CD4-positive, alpha-beta T cell treated with Interleukin-1 beta for 1 hour (primary cell): ENCODE data around the gene ADAM8.
"Not testable (repeated sequence)": the region's sequence is repeated elsewhere in the genome, so short reads cannot be mapped to it uniquely, and the experiment has no call there.

Experiments used
- DNase-seq, 2 donors: peaks; one replicate each; pipeline ENCODE4 v3.0.0-alpha.2; 2020 to 2022

ADAM8 gene

GRCh38 chr10:133248334-133248715, 28.3 kb downstream of the ADAM8 start:
- DNase-seq, result no peak

GRCh38 chr10:133247681-133248333, 28.9 kb downstream of the ADAM8 start:
- no peak for DNase-seq

GRCh38 chr10:133246236-133246626, 30.4 kb downstream of the ADAM8 start:
- no peak for DNase-seq

- no peak for DNase-seq
Measured at GRCh38 chr10:133245439-133246235, 31.0 kb downstream of the ADAM8 start.

GRCh38 chr10:133243593-133243992, 33.1 kb downstream of the ADAM8 start:
- no peak for DNase-seq

GRCh38 chr10:133242611-133243356, 33.9 kb downstream of the ADAM8 start:
- DNase-seq, result no peak

- DNase-seq, result no peak
Measured at GRCh38 chr10:133241501-133242205, 35.0 kb downstream of the ADAM8 start.

GRCh38 chr10:133239990-133240389, 36.7 kb downstream of the ADAM8 start:
- no peak for DNase-seq

GRCh38 chr10:133238466-133238804, 38.2 kb downstream of the ADAM8 start:
- DNase-seq, result no peak

GRCh38 chr10:133237588-133238465, 38.8 kb downstream of the ADAM8 start, which contains the start of gene VENTX:
VENTX (plus strand) TSS chr10:133237855; CDS start chr10:133237915, 60 bp downstream.
- no peak for DNase-seq

GRCh38 chr10:133237241-133237587, 39.5 kb downstream of the ADAM8 start:
- no peak for DNase-seq

GRCh38 chr10:133236401-133237240, 40.0 kb downstream of the ADAM8 start:
- DNase-seq, result no peak

- peak in 1 of 2 donors; percentile 45 for DNase-seq
Measured at GRCh38 chr10:133235932-133236331, 40.7 kb downstream of the ADAM8 start.

GRCh38 chr10:133235265-133235855, 41.3 kb downstream of the ADAM8 start:
- peak in 1 of 2 donors; percentile 57 for DNase-seq

- DNase-seq, result not testable (repeated sequence)
Measured at GRCh38 chr10:133234796-133235195, 41.9 kb downstream of the ADAM8 start.

- DNase-seq, result no peak
Measured at GRCh38 chr10:133231946-133232574, 44.6 kb downstream of the ADAM8 start.

- no peak for DNase-seq
Measured at GRCh38 chr10:133231244-133231945, 45.3 kb downstream of the ADAM8 start.

GRCh38 chr10:133230387-133231195, 46.1 kb downstream of the ADAM8 start:
- peak in 1 of 2 donors; percentile 63 for DNase-seq

GRCh38 chr10:133230044-133230361, 46.7 kb downstream of the ADAM8 start, which contains the start of gene UTF1:
UTF1 (plus strand) TSS chr10:133230217; CDS start chr10:133230289, 72 bp downstream.
- DNase-seq, result no peak
